B cell (primary cell): ENCODE results near the gene JAM2. TPM values are rescaled to one million over a fixed set of nuclear protein-coding genes. Genes with fewer than 3 reads are reported as not detected.

ENCODE experiments used
- ATAC-seq: fragments of 200-7000 bp; cut with Tn5 transposase; one replicate; pipeline ENCODE4 v1.10.0; 2021; ENCODE audit warnings: low read depth, mild to moderate bottlenecking, moderate number of reproducible peaks, moderate library complexity
- CTCF ChIA-PET: fragments of 350-600 bp; sonication (Branson Sonifier 250); formaldehyde crosslinking; loops from one replicate; lab custom pipeline; 2021; ENCODE audit warnings: antibody characterized with exemption, inconsistent platforms; lab: Charles Lee
- POLR2A ChIA-PET: fragments of 350-600 bp; sonication (Branson Sonifier 250); formaldehyde crosslinking; loops from one replicate; lab custom pipeline; 2021; ENCODE audit warnings: antibody characterized with exemption; lab: Charles Lee
- DNase-seq: peaks from one replicate; pipeline ENCODE4 v3.0.0; 2013
- H2AFZ ChIP-seq: 2 replicates; pipeline ENCODE4 v1.6.1; 2012; ENCODE audit warnings: mild to moderate bottlenecking, low read depth, low read length; ENCODE audit not compliant: insufficient read depth, poor library complexity, severe bottlenecking
- H3K27ac ChIP-seq, 2 donors: 1 replicate in 1 of 2; 2 replicates in 1 of 2; pipeline ENCODE4 v1.5.1; 2012 to 2013; ENCODE audit warnings: low read length in 2 of 2, mild to moderate bottlenecking in 2 of 2, moderate library complexity in 1 of 2
- H3K27me3 ChIP-seq, 4 experiments: fragments of 200-600 bp in 1 of 4; sonication (generic) in 1 of 4; replicated peaks in 1 of 4; 1 replicate in 2 of 4; 2 replicates in 2 of 4; pipeline versions ENCODE4 v1.6.1 to v1.7.0; 2013 to 2016; ENCODE audit warnings: low read length in 3 of 4, mild to moderate bottlenecking in 2 of 4, mixed read lengths in 1 of 4, moderate library complexity in 1 of 4; ENCODE audit not compliant: insufficient read depth in 4 of 4, control insufficient read depth in 3 of 4; ENCODE audit errors: control extremely low read depth in 1 of 4
- H3K36me3 ChIP-seq, 2 experiments: replicated peaks in 1 of 2; 1 replicate in 1 of 2; 2 replicates in 1 of 2; pipeline versions ENCODE4 v1.6.1 to v1.7.1; 2013; ENCODE audit warnings: low read length in 1 of 2; ENCODE audit not compliant: insufficient read depth in 2 of 2, control insufficient read depth in 1 of 2; ENCODE audit errors: control extremely low read depth in 1 of 2, extremely low read depth in 1 of 2
- H3K4me1 ChIP-seq, 2 donors: fragments of 200-600 bp in 1 of 2; sonication (generic) in 1 of 2; 1 replicate in 1 of 2; 2 replicates in 1 of 2; pipeline versions ENCODE4 v1.5.1 to v1.6.1; 2013 to 2017; ENCODE audit warnings: low read length in 2 of 2; ENCODE audit not compliant: control insufficient read depth in 2 of 2, insufficient read depth in 2 of 2
- H3K4me2 ChIP-seq: replicated peaks from 2 replicates; pipeline ENCODE3; 2012; ENCODE audit warnings: mild to moderate bottlenecking, low read depth, low read length; ENCODE audit not compliant: poor library complexity, severe bottlenecking
- H3K4me3 ChIP-seq, 5 experiments: fragments of 200-600 bp in 1 of 5; sonication (generic) in 1 of 5; 1 replicate in 3 of 5; 2 replicates in 2 of 5; pipeline versions ENCODE4 v1.5.1 to v1.7.0; 2011 to 2016; ENCODE audit warnings: low read length in 4 of 5, mild to moderate bottlenecking in 4 of 5, low read depth in 2 of 5, control low read depth in 1 of 5, moderate library complexity in 1 of 5; ENCODE audit not compliant: insufficient read depth in 1 of 5; ENCODE audit errors: control extremely low read depth in 1 of 5, extremely low read depth in 1 of 5
- H3K79me2 ChIP-seq: fragments of 200-600 bp; sonication (generic); one replicate; pipeline ENCODE4 v1.6.0; 2016; ENCODE audit warnings: low read length; ENCODE audit not compliant: control insufficient read depth, insufficient read depth
- H3K9ac ChIP-seq: fragments of 200-600 bp; sonication (generic); 2 replicates; pipeline ENCODE4 v1.6.1; 2017; ENCODE audit warnings: mild to moderate bottlenecking, low read length, moderate library complexity
- H3K9me3 ChIP-seq, 3 donors: one replicate each; pipeline versions ENCODE4 v1.6.1 to v1.7.1; 2013; ENCODE audit warnings: low read length in 2 of 3; ENCODE audit not compliant: control insufficient read depth in 2 of 3, insufficient read depth in 1 of 3; ENCODE audit errors: control extremely low read depth in 1 of 3
- H4K20me1 ChIP-seq: 2 replicates; pipeline ENCODE4 v1.6.0; 2012; ENCODE audit warnings: mild to moderate bottlenecking, low read length; ENCODE audit not compliant: insufficient read depth, control insufficient read depth, poor library complexity, severe bottlenecking
- H3K27ac Mint-ChIP-seq: one replicate; pipeline ENCODE4 v1.8.0; 2021; ENCODE audit warnings: mixed read lengths
- H3K27me3 Mint-ChIP-seq: one replicate; pipeline ENCODE4 v1.8.0; 2021; ENCODE audit warnings: mixed read lengths
- H3K4me1 Mint-ChIP-seq: one replicate; pipeline ENCODE4 v1.8.0; 2021; ENCODE audit warnings: mixed read lengths
- H3K4me3 Mint-ChIP-seq: one replicate; pipeline ENCODE4 v1.8.0; 2021; ENCODE audit warnings: mixed read lengths
- H3K9me3 Mint-ChIP-seq: one replicate; pipeline ENCODE4 v1.8.0; 2022; ENCODE audit warnings: mixed read lengths; ENCODE audit not compliant: insufficient read depth
- CTCF ChIP-seq: fragments of 200-600 bp; IDR thresholded peaks from one replicate; pipeline ENCODE4 v1.8.0; 2022; ENCODE audit warnings: antibody characterized with exemption, mild to moderate bottlenecking
- EZH2 ChIP-seq: IDR thresholded peaks from 2 replicates; pipeline ENCODE4 v1.6.1; 2012; ENCODE audit warnings: borderline replicate concordance, low read depth, mild to moderate bottlenecking, moderate library complexity, low read length; ENCODE audit not compliant: insufficient read depth, poor library complexity, severe bottlenecking
- WGBS: methylation state at CpG from one replicate; pipeline ENCODE4 v1.1.5; 2013; ENCODE audit warnings: missing lambda C conversion rate; ENCODE audit not compliant: insufficient coverage; 5-methylcytosine and 5-hydroxymethylcytosine counted together
- intact Hi-C: fragments of 100-400 bp; cut with micrococcal nuclease; formaldehyde crosslinking; loops from one replicate; pipeline ENCODE4 v1.10.0; 2022
- polyA plus RNA-seq: library from polyadenylated mRNA; depleted of rRNA; stranded (reverse); fragments of >200 nt; gene quantifications from 2 replicates; pipeline ENCODE4 v1.2.3, GENCODE V29; 2012
- total RNA-seq, 2 donors: library from RNA; stranded (reverse); fragments of 120-200 nt in 1 of 2; gene quantifications; 1 replicate in 1 of 2; 2 replicates in 1 of 2; pipeline versions ENCODE4 v1.2.3 to v1.2.4, GENCODE V29; 2013 to 2022

Gene JAM2
- total and polyA plus RNA-seq, 2 donors (not counting 1 experiment from before 2014, with no cell fraction given), result 0.94 to 1.5 TPM

DNA sequence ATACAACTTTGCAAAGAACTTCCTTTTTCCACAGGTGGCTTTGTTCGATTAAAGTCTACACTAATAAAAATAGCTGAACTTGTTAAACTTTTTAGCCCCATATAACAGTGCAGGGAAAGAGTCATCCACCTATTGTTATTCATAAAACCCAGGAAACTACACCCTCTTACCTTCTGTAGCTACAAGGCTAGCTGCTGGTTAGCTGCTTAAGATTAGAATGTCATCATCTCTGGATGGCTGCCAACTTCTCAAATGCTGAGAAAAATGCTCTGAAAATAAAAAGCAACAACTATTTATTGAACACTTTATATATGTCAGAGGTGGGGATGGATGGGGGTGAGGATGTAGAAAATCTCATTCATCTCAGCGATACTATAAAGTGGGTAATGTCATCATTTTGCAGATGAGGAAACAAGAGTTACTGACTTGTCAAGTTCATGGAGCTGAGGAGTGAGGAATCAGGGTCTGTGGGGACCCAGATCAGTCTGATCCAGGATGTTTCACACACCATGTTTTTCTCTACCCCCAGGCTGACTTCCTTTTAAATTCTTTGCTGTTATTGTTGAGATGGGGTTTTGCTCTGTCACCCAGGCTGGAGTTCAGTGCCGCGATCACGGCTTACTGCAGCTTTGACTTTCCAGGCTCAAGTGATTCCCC lies 78.6 kb downstream of the JAM2 start:
- Mint-ChIP-seq H3K4me3 (no peak overlapping the region), H3K9me3 (no peaks in the 10 kb centered on the region), H3K27ac (no peak overlapping the region), H3K4me1 (no peaks in the 10 kb centered on the region), H3K27me3 (no peaks in the 10 kb centered on the region)
- intact Hi-C loops, result no loop called here
- ChIA-PET CTCF (interaction anchor here (2.1 kb wide), 2 partner anchors 10 to 109 kb away, joined by 9 to 15 read pairs; no protein-coding TSS in a partner anchor), POLR2A (no interaction called here)
- DNase-seq (no peak), ATAC-seq (no peak)
- TF ChIP-seq EZH2 (no peak), CTCF (no peak)
- WGBS, result 86% methylated on average over 1 of the region's 5 CpGs
- H3K4me1 ChIP-seq, result no peaks in the 10 kb centered on the region
- H3K79me2 ChIP-seq, result no peaks in the 10 kb centered on the region
- H3K27ac ChIP-seq, result no peak overlapping the region
- H3K36me3 ChIP-seq, result peaks cover 0 to 8% of the 10 kb centered on the region in 2 experiments
- H3K9ac ChIP-seq, result no peak overlapping the region
- no peak overlapping the region for H2AFZ ChIP-seq
- no peak overlapping the region for H3K4me3 ChIP-seq
- no peaks in the 10 kb centered on the region for H3K9me3 ChIP-seq
- no peak overlapping the region for H3K4me2 ChIP-seq
- no peaks in the 10 kb centered on the region for H3K27me3 ChIP-seq
- no peaks in the 10 kb centered on the region for H4K20me1 ChIP-seq

GRCh38 chr21:25721987-25722386 lies 82.9 kb downstream of the JAM2 start:
- no peaks in the 10 kb centered on the region for H3K9me3 ChIP-seq
- no peaks in the 10 kb centered on the region for H3K79me2 ChIP-seq
- Mint-ChIP-seq H3K27me3 (no peaks in the 10 kb centered on the region), H3K4me1 (no peaks in the 10 kb centered on the region), H3K4me3 (no peak overlapping the region), H3K9me3 (no peaks in the 10 kb centered on the region), H3K27ac (no peak overlapping the region)
- H4K20me1 ChIP-seq, result peaks cover 6% of the 10 kb centered on the region
- 100% methylated on average over 1 of the region's 3 CpGs for WGBS
- POLR2A ChIA-PET, result no interaction called here
- TF ChIP-seq CTCF (no peak), EZH2 (no peak)
- H3K27me3 ChIP-seq, result no peaks in the 10 kb centered on the region
- H2AFZ ChIP-seq, result no peak overlapping the region
- H3K27ac ChIP-seq, result no peak overlapping the region
- ATAC-seq (no peak), DNase-seq (no peak)
- peaks cover 0 to 44% of the 10 kb centered on the region in 2 experiments for H3K36me3 ChIP-seq
- CTCF ChIA-PET, result interaction anchor here (1.2 kb wide), 1 partner anchor 14 kb away, joined by 5 read pairs; no protein-coding TSS in a partner anchor
- no peak overlapping the region for H3K4me2 ChIP-seq
- no peak overlapping the region for H3K4me3 ChIP-seq
- intact Hi-C loops, result no loop called here
- H3K9ac ChIP-seq, result no peak overlapping the region
- no peaks in the 10 kb centered on the region for H3K4me1 ChIP-seq
